GM10266 (cell line): ENCODE data around the gene ERBB2.
"Not testable (repeated sequence)": the region's sequence is repeated elsewhere in the genome, so short reads cannot be mapped to it uniquely, and the experiment has no call there.

Experiments used
- DNase-seq: peaks from one replicate; pipeline ENCODE4 v3.0.0; 2012; ENCODE audit errors: extremely low spot score
- CTCF ChIP-seq: IDR thresholded peaks from 2 replicates; pipeline ENCODE4 v1.5.1; 2012; ENCODE audit warnings: mild to moderate bottlenecking, low read depth; ENCODE audit not compliant: control insufficient read depth, insufficient read depth; ENCODE audit errors: missing control alignments

Gene ERBB2

GRCh38 chr17:39742126-39742855 is 42.4 kb downstream of the ERBB2 start:
- DNase-seq: no peak
- no peak for TF ChIP-seq CTCF

- no peak for TF ChIP-seq CTCF
- DNase-seq: no peak
Measured at GRCh38 chr17:39742856-39743436, 43.1 kb downstream of the ERBB2 start.

GRCh38 chr17:39744075-39744835 is 44.4 kb downstream of the ERBB2 start:
- no peak for TF ChIP-seq CTCF
- DNase-seq: no peak

GRCh38 chr17:39744836-39745215 is 45.0 kb downstream of the ERBB2 start:
- DNase-seq: no peak
- TF ChIP-seq CTCF: no peak

- TF ChIP-seq CTCF: no peak
- no peak for DNase-seq
Measured at GRCh38 chr17:39745335-39746144, 45.7 kb downstream of the ERBB2 start.

- DNase-seq: no peak
- no peak for TF ChIP-seq CTCF
Measured at GRCh38 chr17:39746145-39746461, 46.2 kb downstream of the ERBB2 start.

GRCh38 chr17:39747745-39748144 is 47.9 kb downstream of the ERBB2 start:
- no peak for DNase-seq
- TF ChIP-seq CTCF: no peak

- DNase-seq: not testable (repeated sequence)
Measured at GRCh38 chr17:39748444-39749034, 48.7 kb downstream of the ERBB2 start.
